Right lobe of liver (tissue), 6 donors: Measurements from ENCODE around the gene ARHGAP19. TPM values are rescaled to one million over a fixed set of nuclear protein-coding genes. Genes with fewer than 3 reads are reported as not detected.
A peak's percentile ranks its signal among the peaks of the same experiment; 100 is the strongest.

Experiments
- ATAC-seq, 4 donors: fragments of 200-7000 bp; cut with Tn5 transposase; one replicate each; pipeline ENCODE4 v1.9.1; 2020; ENCODE audit warnings: mild to moderate bottlenecking in 4 of 4, moderate library complexity in 4 of 4
- DNase-seq, 3 donors: peaks; one replicate each; pipeline ENCODE4 v3.0.0-alpha.2; 2020
- H3K27ac ChIP-seq, 3 donors: fragments of 200-600 bp; one replicate each; pipeline ENCODE4 v1.8.0; 2022
- H3K27me3 ChIP-seq, 2 donors: fragments of 200-600 bp; one replicate each; pipeline ENCODE4 v1.8.0; 2022
- H3K36me3 ChIP-seq, 4 donors: fragments of 200-600 bp; sonication (generic) in 1 of 4; one replicate each; pipeline versions ENCODE4 v1.5.1 to v1.8.0; 2017 to 2022; ENCODE audit warnings: control low read depth in 1 of 4
- H3K4me1 ChIP-seq, 4 donors: fragments of 200-600 bp; sonication (generic) in 1 of 4; one replicate each; pipeline versions ENCODE4 v1.5.1 to v1.8.0; 2017 to 2022; ENCODE audit warnings: control low read depth in 1 of 4
- H3K4me3 ChIP-seq, 3 donors: fragments of 200-600 bp; one replicate each; pipeline ENCODE4 v1.8.0; 2022
- H3K9me3 ChIP-seq, 4 donors: fragments of 200-600 bp; sonication (generic) in 1 of 4; one replicate each; pipeline versions ENCODE4 v1.5.1 to v1.8.0; 2017 to 2022; ENCODE audit warnings: control low read depth in 1 of 4
- POLR2A ChIP-seq: fragments of 450-650 bp; IDR thresholded peaks from one replicate; pipeline ENCODE4 v1.6.1; 2017; ENCODE audit warnings: antibody characterized with exemption, mild to moderate bottlenecking
- WGBS: methylation state at CpG from one replicate; pipeline ENCODE4 v1.1.6; 2018; ENCODE audit warnings: low coverage, low lambda C conversion rate; ENCODE audit not compliant: insufficient coverage; ENCODE audit errors: missing lambda C conversion rate; 5-methylcytosine and 5-hydroxymethylcytosine counted together
- intact Hi-C, 2 donors: fragments of 100-400 bp; cut with DNase I; formaldehyde crosslinking; loops; one replicate each; pipeline versions ENCODE4 v1.11.2 to v1.14.1; 2022
- total RNA-seq, 6 experiments: library from RNA; depleted of rRNA in 2 of 6; stranded (reverse); fragments of >200 nt in 2 of 6; fragmentation: NEBNext Ultra II Directional in 3 of 6; extraction: Animal tissue kit (Norgen Biotek cat#: 25700) in 3 of 6; gene quantifications; one replicate each; pipeline versions ENCODE4 v1.1.0 to v1.2.4, GENCODE V29; 2016 to 2023
- TF ChIP-seq, protein P1 (sequence below), 4 donors: fragments of 200-600 bp in 3 of 4; fragments of 450-650 bp in 1 of 4; IDR thresholded peaks; one replicate each; pipeline versions ENCODE4 v1.5.1 to v1.8.0; 2016 to 2022; ENCODE audit warnings: antibody characterized with exemption in 4 of 4, mild to moderate bottlenecking in 2 of 4
- donor health status: DM: no; HTN: yes; CAD: no.
- donor health status: DM: no; HTN: no; CAD: no.
- donor health status: DM: no; HTN: no; CAD: no.
- donor health status: DM: no; HTN: yes; CAD: no.
- donor health status: DM: no; HTN: yes; CAD: no.

ARHGAP19 gene
- total RNA-seq, 6 experiments from 2014 or later, result 2.3 to 5.5 (median 3.4) TPM

- 92% methylated on average over 2 of the region's 2 CpGs for WGBS
- TF ChIP-seq, protein P1, sequence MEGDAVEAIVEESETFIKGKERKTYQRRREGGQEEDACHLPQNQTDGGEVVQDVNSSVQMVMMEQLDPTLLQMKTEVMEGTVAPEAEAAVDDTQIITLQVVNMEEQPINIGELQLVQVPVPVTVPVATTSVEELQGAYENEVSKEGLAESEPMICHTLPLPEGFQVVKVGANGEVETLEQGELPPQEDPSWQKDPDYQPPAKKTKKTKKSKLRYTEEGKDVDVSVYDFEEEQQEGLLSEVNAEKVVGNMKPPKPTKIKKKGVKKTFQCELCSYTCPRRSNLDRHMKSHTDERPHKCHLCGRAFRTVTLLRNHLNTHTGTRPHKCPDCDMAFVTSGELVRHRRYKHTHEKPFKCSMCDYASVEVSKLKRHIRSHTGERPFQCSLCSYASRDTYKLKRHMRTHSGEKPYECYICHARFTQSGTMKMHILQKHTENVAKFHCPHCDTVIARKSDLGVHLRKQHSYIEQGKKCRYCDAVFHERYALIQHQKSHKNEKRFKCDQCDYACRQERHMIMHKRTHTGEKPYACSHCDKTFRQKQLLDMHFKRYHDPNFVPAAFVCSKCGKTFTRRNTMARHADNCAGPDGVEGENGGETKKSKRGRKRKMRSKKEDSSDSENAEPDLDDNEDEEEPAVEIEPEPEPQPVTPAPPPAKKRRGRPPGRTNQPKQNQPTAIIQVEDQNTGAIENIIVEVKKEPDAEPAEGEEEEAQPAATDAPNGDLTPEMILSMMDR (IDR thresholded peaks at IDR 0.05), result no peak
- TF ChIP-seq POLR2A, result no peak
- Histone ChIP-seq H3K4me3 (no peak overlapping the region), H3K27me3 (no peaks in the 10 kb centered on the region), H3K27ac (no peak overlapping the region), H3K36me3 (peaks cover 0 to 12% (median 0%) of the 10 kb centered on the region in 4 donors), H3K9me3 (no peaks in the 10 kb centered on the region), H3K4me1 (no peaks in the 10 kb centered on the region)
- intact Hi-C loops, result no loop called here
- DNase-seq, result no peak
- ATAC-seq, result no peak
These were observed 31.3 kb downstream of the ARHGAP19 start for GRCh38 chr10:97261183-97261582.

DNA sequence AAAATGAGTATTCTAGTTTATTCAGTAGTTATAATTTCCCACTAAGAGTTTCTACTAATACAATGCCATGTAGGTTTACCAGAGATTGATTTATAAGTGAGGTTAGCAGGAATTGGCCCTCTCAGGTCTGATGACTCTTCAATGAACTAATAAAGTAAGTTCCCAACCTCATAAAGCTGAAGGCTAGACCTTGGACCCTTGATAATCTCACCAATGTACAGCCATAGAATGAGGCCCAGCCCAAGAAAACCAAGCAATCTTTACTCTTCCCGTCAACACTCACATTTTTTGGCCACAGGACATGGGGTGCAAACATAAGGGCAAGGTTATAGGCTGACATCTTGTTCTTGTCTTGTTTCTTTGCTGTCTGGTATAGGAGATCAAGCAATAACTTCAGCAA lies 33.3 kb downstream of the ARHGAP19 start:
- TF ChIP-seq, protein P1 (IDR thresholded peaks at IDR 0.05), result no peak
- TF ChIP-seq POLR2A, result no peak
- H3K27ac ChIP-seq, result no peak overlapping the region
- DNase-seq, result no peak
- H3K36me3 ChIP-seq, result peaks cover 0 to 19% (median 0%) of the 10 kb centered on the region in 4 donors
- intact Hi-C loops, result no loop called here
- H3K9me3 ChIP-seq, result no peaks in the 10 kb centered on the region
- H3K27me3 ChIP-seq, result no peaks in the 10 kb centered on the region
- no peak for ATAC-seq
- 100% methylated on average over 1 of the region's 1 CpG for WGBS
- no peak overlapping the region for H3K4me3 ChIP-seq
- no peaks in the 10 kb centered on the region for H3K4me1 ChIP-seq

- DNase-seq, result no peak
- ATAC-seq, result peak in 2 of 4 donors; percentile 49
- WGBS, result 57% methylated on average over 1 of the region's 1 CpG
- Histone ChIP-seq H3K27me3 (no peaks in the 10 kb centered on the region), H3K4me1 (no peaks in the 10 kb centered on the region), H3K4me3 (no peak overlapping the region), H3K9me3 (no peaks in the 10 kb centered on the region), H3K27ac (peak overlapping the region in 2 of 3 donors; percentile 19 to 33), H3K36me3 (peaks cover 0 to 10% (median 0%) of the 10 kb centered on the region in 4 donors)
- intact Hi-C loops, result no loop called here
- no peak for TF ChIP-seq POLR2A
These were observed 36.1 kb downstream of the ARHGAP19 start for GRCh38 chr10:97256356-97256755.

DNA sequence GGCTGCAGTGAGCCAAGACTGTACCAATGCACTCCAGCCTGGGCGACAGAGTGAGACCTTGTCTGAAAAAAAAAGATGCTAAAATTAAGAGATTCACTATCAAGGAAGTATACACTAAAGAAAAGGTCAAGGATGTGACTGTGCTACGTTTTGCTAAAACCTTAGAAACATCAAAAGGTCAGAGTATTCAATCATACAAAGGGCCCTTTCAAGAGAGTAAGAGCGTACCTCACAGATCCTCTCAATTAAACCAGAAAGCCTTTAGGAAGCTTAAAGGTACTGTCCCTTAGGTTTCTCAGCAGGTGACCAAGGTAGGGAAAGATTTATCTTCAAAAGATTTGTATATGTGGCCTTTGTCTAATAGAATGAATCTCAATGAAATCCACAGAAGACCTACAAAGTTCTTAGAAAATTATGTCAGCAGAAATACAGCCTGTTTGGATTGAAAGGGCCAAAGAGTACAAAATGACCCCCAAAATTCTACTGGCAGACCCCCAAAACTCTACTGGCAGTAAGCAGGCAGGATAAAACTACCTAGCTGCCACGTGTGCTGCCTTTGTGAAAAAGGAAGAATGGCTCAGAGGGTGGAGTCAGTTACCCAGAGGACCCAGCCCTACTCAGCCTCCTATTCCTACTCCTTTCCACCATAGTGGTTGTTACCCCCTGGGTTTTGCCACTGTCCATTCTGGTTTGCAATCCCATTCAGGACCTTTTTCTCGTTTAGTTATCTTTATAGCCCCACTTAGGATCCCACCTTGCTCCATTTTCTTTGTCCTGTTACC lies 36.7 kb downstream of the ARHGAP19 start:
- DNase-seq, result no peak
- TF ChIP-seq POLR2A, result no peak
- peak overlapping the region in 2 of 3 donors; percentile 19 to 33 for H3K27ac ChIP-seq
- H3K9me3 ChIP-seq, result no peaks in the 10 kb centered on the region
- H3K27me3 ChIP-seq, result no peaks in the 10 kb centered on the region
- H3K4me1 ChIP-seq, result no peaks in the 10 kb centered on the region
- ATAC-seq, result no peak
- H3K4me3 ChIP-seq, result no peak overlapping the region
- intact Hi-C loops, result no loop called here
- H3K36me3 ChIP-seq, result peaks cover 0 to 10% (median 0%) of the 10 kb centered on the region in 4 donors
- 85% methylated on average over 4 of the region's 5 CpGs for WGBS

GRCh38 chr10:97254694-97255093 lies 37.7 kb downstream of the ARHGAP19 start:
- DNase-seq (no peak), ATAC-seq (no peak)
- no peaks in the 10 kb centered on the region for H3K27me3 ChIP-seq
- H3K4me1 ChIP-seq, result no peaks in the 10 kb centered on the region
- H3K4me3 ChIP-seq, result no peak overlapping the region
- TF ChIP-seq POLR2A, result no peak
- TF ChIP-seq, protein P1 (IDR thresholded peaks at IDR 0.05), result no peak
- no peaks in the 10 kb centered on the region for H3K9me3 ChIP-seq
- peaks cover 0 to 10% (median 0%) of the 10 kb centered on the region in 4 donors for H3K36me3 ChIP-seq
- intact Hi-C loops, result no loop called here
- H3K27ac ChIP-seq, result no peak overlapping the region
- 93% methylated on average over 3 of the region's 3 CpGs for WGBS
